GM12891 (cell line): ENCODE results near the gene KRTAP27-1.

ENCODE experiments used
- DNase-seq: peaks from one replicate; pipeline ENCODE4 v3.0.0; 2011; ENCODE audit warnings: low spot score; ENCODE audit not compliant: insufficient read length
- FAIRE-seq: peaks from 2 replicates; lab custom pipeline; 2011; peaks lifted over from hg19 to GRCh38; lab: Jason Lieb, UNC
- PAX5 ChIP-seq: IDR thresholded peaks from 2 replicates; pipeline ENCODE4 v1.6.1; 2011; ENCODE audit warnings: low read length, moderate library complexity, mild to moderate bottlenecking; ENCODE audit not compliant: insufficient read depth, severe bottlenecking
- POLR2A ChIP-seq: IDR thresholded peaks from 2 replicates; pipeline ENCODE4 v1.6.1; 2011; ENCODE audit warnings: low read depth, low read length, control low read depth
- POLR2AphosphoS5 ChIP-seq: IDR thresholded peaks from 2 replicates; pipeline ENCODE4 v1.6.1; 2011; ENCODE audit warnings: low read depth, low read length, control low read depth
- POU2F2 ChIP-seq: IDR thresholded peaks from 2 replicates; pipeline ENCODE4 v1.6.1; 2011; ENCODE audit warnings: low read depth, mild to moderate bottlenecking, control low read depth, low read length, moderate library complexity
- SPI1 ChIP-seq: IDR thresholded peaks from 2 replicates; pipeline ENCODE4 v1.6.1; 2011; ENCODE audit warnings: low read depth, low read length, control low read depth
- TAF1 ChIP-seq: IDR thresholded peaks from 2 replicates; pipeline ENCODE4 v1.6.1; 2011; ENCODE audit warnings: low read depth, low read length, control low read depth

The KRTAP27-1 gene

GRCh38 chr21:30338717-30339116 lies 1.2 kb upstream of the KRTAP27-1 start:
- FAIRE-seq (no peak), DNase-seq (no peak)
- TF ChIP-seq SPI1 (no peak), TAF1 (no peak)

GRCh38 chr21:30337772-30338171 lies 278 bp upstream of the KRTAP27-1 start:
- DNase-seq (no peak), FAIRE-seq (no peak)
- TF ChIP-seq TAF1, result no peak
- TF ChIP-seq POLR2A, result no peak
- TF ChIP-seq SPI1, result no peak
- TF ChIP-seq POLR2AphosphoS5, result no peak
- no peak for TF ChIP-seq PAX5
- no peak for TF ChIP-seq POU2F2

GRCh38 chr21:30336596-30336995 lies 898 bp downstream of the KRTAP27-1 start:
- no peak for TF ChIP-seq POLR2AphosphoS5
- TF ChIP-seq POU2F2, result no peak
- TF ChIP-seq POLR2A, result no peak
- no peak for TF ChIP-seq PAX5
- no peak for TF ChIP-seq SPI1
- no peak for TF ChIP-seq TAF1
- FAIRE-seq, result no peak

DNA sequence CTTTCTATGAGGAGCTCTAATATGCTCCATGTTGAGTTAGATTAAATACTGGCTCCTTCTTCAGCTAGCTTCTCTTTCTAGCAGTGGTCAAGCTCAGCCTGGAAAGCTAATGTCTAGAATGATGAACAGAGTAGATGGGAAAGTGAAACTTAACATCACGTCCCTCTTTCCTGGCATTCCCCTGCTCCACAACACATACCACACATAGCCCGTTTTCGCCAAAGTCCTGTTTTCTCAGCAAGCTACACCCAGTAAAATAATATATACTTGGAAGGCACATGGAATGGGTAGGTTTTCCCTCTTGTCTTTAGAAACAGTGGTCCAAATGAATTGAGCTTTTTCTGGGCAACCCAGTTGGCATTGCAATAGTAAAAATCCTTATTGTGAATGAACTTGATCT lies 3.8 kb downstream of the KRTAP27-1 start:
- FAIRE-seq (no peak), DNase-seq (no peak)
- no peak for TF ChIP-seq SPI1

More at GRCh38 chr21:30336596-30336995, 898 bp downstream of the KRTAP27-1 start:
- DNase-seq, result no peak

- no peak for DNase-seq
- FAIRE-seq, result no peak
- TF ChIP-seq POLR2AphosphoS5, result no peak
- TF ChIP-seq TAF1, result no peak
- no peak for TF ChIP-seq PAX5
- no peak for TF ChIP-seq POLR2A
These were observed 4.8 kb downstream of the KRTAP27-1 start for GRCh38 chr21:30332681-30333080.

DNA sequence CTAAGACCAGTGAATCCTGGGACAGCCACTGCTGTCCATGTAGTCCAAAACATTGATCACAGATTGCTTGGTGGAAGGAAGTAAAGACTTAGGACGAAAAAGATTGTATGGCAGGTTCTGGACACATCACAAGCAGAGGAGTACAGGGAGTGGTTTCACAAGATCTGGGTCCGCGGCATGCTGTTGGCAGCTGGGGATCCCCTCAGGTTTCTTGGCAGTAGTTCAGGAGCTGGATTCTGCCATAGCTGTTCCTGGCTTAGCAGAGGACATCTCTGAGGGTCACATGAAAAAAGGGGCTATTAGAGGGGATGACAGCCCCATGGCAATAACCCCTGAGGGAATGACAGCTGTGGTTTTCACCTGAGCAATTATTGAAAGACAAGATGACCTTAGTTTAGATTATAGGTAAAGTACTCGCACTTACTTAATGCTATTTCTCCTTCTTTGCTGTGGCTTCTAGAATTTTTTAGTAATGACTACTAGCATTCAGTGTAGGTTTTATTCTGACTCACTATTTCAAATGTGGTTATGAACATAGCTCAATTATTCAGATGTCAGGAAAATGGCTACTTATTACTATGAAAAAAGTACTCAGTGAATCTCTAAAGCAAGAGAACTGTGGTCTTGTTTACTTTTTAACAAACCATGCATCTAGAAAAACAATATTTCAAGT lies 8.2 kb downstream of the KRTAP27-1 start:
- FAIRE-seq (no peak), DNase-seq (no peak)
- TF ChIP-seq TAF1 (no peak), POLR2AphosphoS5 (no peak)

DNA sequence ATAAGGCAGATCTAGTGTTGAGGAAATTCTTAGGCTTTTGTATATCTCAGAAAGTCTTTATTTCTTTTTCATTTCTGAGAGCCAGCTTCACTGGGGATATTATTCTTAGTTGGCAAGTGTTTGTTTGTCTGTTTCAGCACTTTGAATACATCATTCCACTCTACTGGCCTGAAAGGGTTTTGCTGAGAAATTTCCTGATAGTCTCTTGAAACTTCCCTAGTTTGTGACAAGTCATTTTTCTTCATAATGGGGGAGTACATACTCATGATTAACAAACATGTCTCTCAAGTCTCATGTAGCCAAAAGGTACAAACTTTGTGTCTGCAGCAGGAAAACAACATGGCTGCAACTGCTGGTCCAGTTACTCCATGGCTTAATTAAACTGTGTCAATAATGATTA lies 11.1 kb downstream of the KRTAP27-1 start:
- FAIRE-seq, result no peak
- TF ChIP-seq POLR2AphosphoS5, result no peak
- DNase-seq, result no peak

DNA sequence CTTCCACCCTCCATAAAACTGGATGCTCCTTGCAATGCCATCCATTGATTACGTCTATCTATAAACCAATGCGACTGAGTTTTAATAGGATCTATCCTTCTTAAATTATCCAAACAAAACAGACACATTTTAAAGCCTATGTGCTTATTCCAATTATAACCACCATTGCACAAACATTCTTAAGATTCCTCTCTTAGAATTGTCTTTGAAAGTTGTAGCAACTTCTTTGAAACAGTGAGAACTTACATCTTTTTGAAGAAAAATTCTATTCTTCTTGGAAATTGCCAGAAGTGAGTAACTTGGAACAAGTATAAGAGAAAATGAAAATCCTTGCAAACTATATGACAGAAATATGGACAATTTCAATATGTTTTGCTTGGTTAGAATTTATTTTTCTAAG lies 17.3 kb downstream of the KRTAP27-1 start, which contains the start of gene KRTAP26-1:
KRTAP26-1 (minus strand) TSS at position 101 of the 400 bp plus-strand sequence. CDS start 280 bp downstream, outside the sequence.
- no peak for FAIRE-seq
- DNase-seq, result no peak
- TF ChIP-seq POLR2AphosphoS5 (no peak), POLR2A (no peak), PAX5 (no peak), SPI1 (no peak), TAF1 (no peak), POU2F2 (no peak)

GRCh38 chr21:30315701-30316100 lies 21.8 kb downstream of the KRTAP27-1 start:
- no peak for FAIRE-seq

DNA sequence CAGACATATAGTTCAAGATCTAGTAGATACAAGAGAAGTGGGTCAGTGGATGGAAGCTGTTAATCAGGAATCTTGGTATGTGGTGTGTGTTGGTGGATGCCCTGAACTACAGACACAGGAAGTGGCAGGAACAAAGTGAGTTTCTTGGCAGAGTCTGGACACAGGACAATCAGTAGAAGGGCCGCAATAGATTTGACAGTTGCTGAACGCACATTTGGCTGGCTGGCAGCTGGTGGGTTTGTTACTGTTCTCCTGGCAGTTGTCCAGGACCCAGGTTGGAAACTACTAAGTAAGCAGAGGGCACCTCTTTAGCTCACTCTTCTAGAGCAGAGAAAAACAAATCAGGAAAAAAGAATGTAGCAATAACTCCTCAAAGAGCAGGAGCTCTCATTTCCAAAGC lies 30.6 kb downstream of the KRTAP27-1 start:
- no peak for TF ChIP-seq POLR2AphosphoS5
- TF ChIP-seq POU2F2, result no peak
- TF ChIP-seq SPI1, result no peak
- TF ChIP-seq POLR2A, result no peak
- TF ChIP-seq PAX5, result no peak
- no peak for TF ChIP-seq TAF1
- no peak for FAIRE-seq
- DNase-seq, result no peak

More at GRCh38 chr21:30315701-30316100, 21.8 kb downstream of the KRTAP27-1 start:
- TF ChIP-seq PAX5, result no peak
- no peak for TF ChIP-seq POU2F2
- no peak for TF ChIP-seq TAF1
- no peak for TF ChIP-seq POLR2A
- no peak for TF ChIP-seq POLR2AphosphoS5
- TF ChIP-seq SPI1, result no peak
- no peak for DNase-seq

GRCh38 chr21:30305136-30305535 lies 32.4 kb downstream of the KRTAP27-1 start:
- TF ChIP-seq PAX5, result no peak
- TF ChIP-seq POLR2A, result no peak
- TF ChIP-seq SPI1, result no peak
- TF ChIP-seq POLR2AphosphoS5, result no peak
- no peak for TF ChIP-seq TAF1
- no peak for TF ChIP-seq POU2F2
- no peak for DNase-seq
- no peak for FAIRE-seq
